Inferior parietal cortex (tissue), 1 donor: ENCODE measurements around the gene MED9.
A peak's percentile ranks its signal among the peaks of the same experiment; 100 is the strongest.
"Not testable (repeated sequence)": the region's sequence is repeated elsewhere in the genome, so short reads cannot be mapped to it uniquely, and the experiment has no call there.

Experiments used
- DNase-seq: peaks from one replicate; pipeline ENCODE4 v3.0.0-alpha.2; 2016; ENCODE audit errors: extremely low spot score

MED9 gene

GRCh38 chr17:17476865-17477467, at the start of gene MED9:
MED9 (plus strand) TSS chr17:17477000; CDS start chr17:17477042, 42 bp downstream.
- peak; percentile 93 for DNase-seq

GRCh38 chr17:17429222-17429621, 47.6 kb upstream of the MED9 start:
- DNase-seq, result no peak

- DNase-seq, result not testable (repeated sequence)
Measured at GRCh38 chr17:17430924-17431323, 45.9 kb upstream of the MED9 start.

GRCh38 chr17:17431605-17432004, 45.2 kb upstream of the MED9 start:
- DNase-seq, result no peak

- DNase-seq, result no peak
Measured at GRCh38 chr17:17433000-17433703, 43.6 kb upstream of the MED9 start.

- no peak for DNase-seq
Measured at GRCh38 chr17:17434477-17434876, 42.3 kb upstream of the MED9 start.

- DNase-seq, result no peak
Measured at GRCh38 chr17:17435323-17435722, 41.5 kb upstream of the MED9 start.

DNA sequence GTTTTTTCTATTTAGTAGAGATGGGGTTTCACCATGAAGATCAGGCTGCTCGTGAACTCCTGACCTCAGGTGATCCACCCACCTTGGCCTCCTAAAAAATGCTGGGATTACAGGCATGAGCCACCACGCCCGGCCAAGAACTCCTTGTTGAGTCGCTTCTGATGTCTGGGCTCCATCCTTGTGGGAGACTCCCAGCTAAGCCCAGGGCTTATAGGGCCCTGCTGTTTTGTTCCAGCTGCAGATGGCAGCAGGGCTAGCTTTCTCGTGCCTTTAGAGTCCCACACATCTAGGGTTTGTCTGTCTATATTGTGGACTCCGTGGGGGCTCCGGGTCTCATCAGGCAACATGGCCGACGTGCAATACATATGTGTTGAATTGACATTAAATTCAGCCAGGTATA, 39.3 kb upstream of the MED9 start:
- DNase-seq, result no peak

DNA sequence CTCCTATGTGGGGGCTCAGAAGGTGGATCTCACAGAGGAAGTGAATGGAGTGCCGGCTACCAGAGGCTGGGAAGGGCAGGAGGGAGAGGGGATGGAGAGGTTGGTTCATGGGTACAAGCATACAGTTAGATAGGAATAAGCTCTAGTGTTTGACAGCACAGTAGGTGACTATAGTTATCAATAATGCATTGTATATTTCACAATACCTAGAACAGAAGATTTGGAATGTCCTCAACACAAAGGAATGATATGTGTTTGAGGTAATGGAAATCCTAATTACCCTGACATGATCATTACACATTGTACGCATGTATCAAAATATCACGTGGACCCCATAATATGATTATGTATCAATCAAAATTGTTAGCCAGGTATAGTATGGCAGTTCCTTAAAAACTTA, 38.9 kb upstream of the MED9 start:
- no peak for DNase-seq

DNA sequence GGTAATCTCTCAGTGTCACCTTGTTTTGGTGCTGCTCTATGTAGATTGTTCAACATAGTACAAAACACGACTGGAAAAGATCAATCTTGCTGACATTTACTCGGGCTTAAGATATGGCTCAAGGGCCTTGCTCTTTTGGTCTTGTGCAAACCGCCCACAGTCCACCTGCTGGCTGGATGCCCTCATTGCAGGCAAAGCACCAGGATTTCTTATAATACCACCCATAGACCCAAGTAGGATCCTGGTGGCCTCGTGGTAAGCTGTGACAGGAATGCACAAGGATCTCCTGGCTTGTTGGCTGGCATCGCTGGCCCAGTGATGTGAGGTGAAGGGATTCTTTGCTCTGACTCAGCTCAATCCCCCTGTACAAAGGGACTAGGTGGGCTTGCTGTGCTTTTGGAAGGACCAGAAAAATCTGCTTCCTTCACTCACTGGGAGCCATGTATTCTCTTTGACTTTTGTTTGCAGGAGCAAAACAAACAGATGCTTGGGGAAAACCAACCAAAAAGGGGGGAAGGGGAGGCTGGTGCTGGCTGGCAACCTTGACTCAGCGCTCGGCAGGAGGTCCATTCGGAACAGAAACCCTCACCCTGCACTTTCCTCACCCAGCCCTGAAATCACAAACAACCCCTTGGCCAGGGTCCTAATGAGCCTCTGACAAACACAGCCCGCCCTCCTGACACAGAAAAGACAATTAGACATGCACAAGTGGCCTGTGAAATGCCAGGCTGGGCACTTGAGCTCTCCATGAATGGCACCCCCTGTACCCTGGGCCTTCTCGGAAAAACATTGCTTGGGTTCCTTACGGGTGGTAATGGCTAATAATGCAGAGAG, 36.6 kb upstream of the MED9 start:
- DNase-seq, result peak; percentile 42

DNA sequence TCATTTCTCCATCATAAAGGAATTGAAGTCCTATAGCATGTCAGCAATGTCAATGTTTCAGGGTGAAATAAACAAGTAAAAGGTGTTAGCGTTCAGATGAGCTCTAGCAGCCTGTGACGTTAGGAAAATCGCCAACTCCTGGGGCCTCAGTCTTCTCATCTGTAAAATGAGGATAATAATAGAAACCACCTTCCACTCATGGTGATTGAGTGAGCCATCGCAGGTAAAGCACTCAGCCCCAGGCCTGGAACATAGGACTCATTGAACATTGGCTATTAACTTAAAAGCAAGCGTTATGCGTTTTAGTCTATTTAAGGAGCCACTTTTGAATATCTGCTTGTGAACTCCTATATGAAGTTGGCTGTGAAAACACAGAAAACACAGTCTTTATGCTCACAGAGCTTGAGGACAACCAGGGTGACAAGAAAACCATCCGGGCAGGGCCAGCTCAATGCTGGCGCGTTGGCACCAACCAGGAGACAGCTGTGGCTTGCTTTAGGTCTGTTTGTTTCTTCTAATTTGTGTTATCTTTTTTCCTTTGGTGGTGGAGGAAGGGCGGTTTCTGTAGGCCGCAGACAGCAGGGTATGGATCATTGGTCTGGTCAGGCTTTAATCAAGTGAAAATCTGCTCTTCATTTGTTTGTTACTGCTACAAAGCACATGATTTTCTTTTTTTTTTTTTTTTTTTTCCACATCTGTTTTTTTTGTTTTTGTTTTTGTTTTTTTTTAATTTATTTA, 35.7 kb upstream of the MED9 start:
- no peak for DNase-seq

DNA sequence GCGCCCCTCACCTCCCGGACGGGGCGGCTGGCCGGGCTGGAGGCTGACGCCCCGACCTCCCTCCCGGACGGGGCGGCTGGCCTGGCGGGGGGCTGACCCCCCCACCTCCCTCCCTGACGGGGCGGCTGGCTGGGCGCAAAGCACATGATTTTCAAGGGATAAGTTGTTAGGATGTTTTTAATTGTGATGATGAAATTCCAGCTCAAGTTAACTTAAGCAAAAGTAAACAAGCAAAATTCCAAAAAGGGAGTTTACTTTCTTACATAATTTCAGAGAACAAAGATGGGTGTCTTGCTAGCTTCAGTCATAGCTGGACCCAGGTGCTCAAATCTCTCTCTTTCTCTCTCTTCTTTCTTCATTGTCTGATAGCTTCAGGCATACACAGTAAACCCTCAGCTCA, 33.6 kb upstream of the MED9 start:
- DNase-seq, result no peak

- DNase-seq, result no peak
Measured at GRCh38 chr17:17445296-17445924, 31.4 kb upstream of the MED9 start.

DNA sequence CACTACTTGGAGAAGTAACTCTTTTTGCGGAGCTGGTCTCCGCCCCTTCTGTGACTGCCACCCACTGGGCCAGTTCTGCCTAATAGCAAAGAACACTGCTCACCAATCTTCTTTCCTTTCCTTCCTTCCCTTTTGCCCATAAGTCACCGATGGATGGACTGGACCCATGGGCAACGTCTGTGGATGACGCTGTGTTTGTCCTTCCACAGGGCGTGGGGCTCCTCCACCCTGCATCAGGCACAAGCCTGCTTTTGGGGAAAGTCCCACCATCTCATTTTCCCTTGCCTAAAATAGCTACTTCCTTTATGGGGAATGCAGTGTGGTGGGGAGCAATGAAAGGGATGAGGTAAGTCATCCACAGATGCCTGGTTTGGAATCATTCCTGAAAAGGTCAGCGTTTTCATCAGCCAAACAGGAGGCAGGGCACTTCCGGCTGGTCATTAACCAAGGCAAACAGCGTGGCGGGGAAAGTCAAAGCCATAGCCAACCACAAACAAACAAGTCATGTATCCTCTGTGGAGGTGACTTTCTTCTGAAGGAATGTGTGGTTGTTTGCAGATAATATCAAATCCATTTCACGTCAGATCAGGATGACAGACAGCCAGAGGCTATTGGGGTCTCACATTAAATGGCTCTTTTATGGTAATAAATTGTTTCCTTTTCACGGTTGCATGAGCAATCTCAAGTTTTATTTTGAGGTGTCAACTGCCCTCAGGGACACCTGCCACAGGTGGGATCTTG, 30.7 kb upstream of the MED9 start:
- DNase-seq, result no peak

DNA sequence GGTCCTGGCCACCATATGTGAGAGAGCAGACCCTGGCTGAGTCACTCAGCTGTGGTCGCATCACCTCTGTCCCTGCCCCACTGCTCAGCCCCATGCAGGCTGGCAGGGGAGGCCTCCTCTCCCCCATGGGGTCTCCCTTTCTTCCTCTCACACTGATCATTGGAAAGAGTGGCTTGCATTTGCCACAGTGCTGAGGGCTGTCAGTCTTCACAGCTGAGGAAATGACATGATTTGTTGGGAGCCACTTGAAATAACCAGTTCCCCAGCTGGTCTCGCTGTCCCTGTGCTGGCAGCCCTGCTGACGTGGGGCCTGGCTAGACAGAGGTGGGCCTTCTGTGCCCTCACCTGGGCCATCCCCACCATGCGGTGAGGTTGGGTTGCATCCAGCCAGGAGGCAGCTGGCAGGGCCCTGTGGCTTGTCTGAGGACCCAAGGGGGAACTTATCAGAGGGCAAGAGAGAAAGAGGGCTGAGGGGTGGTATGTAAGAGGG, 30.1 kb upstream of the MED9 start:
- DNase-seq, result no peak

DNA sequence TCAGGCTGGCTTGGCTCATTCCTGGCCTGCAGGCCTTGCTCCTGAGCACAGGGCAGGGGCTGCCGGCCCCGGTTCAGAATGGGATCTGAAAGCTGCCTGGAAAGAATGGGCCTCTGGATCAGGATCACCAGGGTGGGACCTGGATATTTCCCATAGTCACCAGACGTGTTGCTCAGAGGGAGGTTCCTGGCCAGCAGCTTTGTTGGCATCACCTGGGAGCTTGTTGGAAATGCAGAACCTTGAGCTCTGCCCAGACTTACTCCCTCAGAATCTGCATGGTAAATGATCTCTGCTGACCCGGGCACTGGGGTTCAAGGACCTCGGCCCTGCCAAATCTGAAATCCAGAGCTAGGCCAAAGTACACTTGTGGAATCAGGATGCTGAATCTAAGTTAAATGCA, 29.5 kb upstream of the MED9 start:
- DNase-seq, result no peak

DNA sequence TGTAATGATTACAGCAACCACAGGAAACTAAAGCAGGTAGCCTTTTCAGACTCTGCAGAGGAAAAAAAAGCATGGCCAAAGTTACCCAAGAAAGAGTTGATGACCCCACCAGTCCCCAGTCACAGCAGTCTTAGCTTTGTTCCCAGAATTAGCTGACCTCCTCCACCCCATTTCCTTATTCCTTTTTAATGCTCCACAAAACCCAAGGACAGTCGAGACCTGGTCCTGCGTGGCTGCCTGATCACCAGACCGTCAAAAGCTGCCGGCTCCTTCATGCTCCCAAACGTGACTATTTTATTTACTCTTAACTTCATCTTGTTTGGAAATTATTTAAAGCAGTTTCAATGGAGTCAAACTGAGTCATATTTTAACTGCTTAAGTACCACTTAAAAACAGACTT, 28.7 kb upstream of the MED9 start:
- DNase-seq, result no peak

- no peak for DNase-seq
Measured at GRCh38 chr17:17448723-17449122, 28.1 kb upstream of the MED9 start.

DNA sequence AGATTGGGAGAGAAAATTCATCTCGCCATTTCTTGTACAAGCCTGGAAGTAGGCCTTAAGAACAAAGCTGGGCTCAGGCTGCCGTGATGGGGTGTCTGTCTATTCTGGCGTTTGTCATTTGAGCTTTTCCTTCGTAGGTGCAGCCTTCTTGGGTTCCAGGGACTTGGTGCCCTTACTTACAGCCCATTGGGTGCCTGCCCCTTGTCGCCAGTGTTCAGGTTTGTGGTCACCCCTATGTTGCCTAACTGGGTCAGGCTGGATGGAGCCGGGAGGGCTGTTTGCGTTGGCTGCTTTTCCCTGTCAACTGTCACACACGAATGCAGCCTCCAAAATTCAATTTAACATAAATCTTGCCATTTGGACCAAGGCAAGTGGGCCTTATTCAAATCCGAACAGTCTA, 23.7 kb upstream of the MED9 start:
- no peak for DNase-seq

DNA sequence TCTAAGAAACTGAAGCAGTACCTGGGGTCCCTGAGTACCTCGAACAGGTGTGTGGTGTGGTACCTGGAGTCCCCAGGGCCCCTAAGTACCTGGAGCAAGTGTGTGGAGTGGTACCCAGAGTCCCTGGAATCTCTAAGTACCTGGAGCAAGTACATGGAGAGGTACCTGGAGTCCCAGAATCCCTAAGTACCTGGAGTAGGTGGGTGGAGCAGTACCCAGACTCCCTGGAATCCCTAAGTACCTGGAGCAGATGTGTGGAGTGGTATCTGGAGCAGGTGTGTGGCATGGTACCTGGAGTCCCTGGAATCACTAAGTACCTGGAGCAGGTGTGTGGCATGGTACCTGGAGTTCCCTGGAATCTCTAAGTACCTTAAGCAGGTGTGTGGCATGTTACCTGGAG, 22.5 kb upstream of the MED9 start:
- no peak for DNase-seq

- not testable (repeated sequence) for DNase-seq
Measured at GRCh38 chr17:17454700-17455099, 22.1 kb upstream of the MED9 start.
